Endothelial cell of hepatic sinusoid (primary cell): ENCODE results near the gene INKA2.
"Not testable (repeated sequence)": the region's sequence is repeated elsewhere in the genome, so short reads cannot be mapped to it uniquely, and the experiment has no call there.

Experiments
- in situ Hi-C: cut with HindIII; loops from 2 replicates; pipeline ENCODE4 v1.10.0; 2017; ENCODE audit warnings: low sequenced_read_pairs

The INKA2 gene

DNA sequence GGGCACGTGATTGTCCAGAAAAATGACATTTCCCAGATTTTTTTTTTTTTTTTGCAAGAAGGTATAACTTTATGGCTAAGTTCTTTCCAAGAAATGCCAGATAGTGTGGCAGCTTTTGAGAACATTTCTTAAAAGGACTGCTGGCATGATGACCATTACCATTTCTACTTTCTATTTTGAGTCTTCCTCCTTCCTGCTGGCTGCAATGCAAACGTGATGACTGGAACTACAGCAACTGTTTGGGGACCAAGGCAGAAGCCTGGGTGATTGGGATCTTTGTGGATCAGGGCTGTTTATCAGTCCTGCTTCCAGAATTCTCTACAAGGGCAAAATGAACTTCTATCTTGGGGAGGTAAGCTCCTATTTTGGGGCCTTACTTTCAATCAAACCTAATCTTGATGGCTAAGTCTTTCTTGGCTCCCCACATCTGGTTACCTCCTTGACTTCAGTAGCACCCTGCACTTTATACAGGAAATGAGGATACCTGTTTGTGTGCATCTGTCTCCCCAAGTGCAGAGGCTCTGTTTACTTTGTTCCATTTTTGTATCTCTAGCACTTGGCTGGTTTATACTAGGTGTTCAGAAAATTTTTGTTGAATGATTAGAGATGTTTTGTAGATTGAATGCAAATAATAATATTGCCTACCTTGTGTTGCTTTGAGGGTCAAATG lies 12.8 kb upstream of the INKA2 start:
- in situ Hi-C loops, result no loop called here

- in situ Hi-C loops, result no loop called here
These were observed 11.7 kb upstream of the INKA2 start for GRCh38 chr1:111750856-111751255.

DNA sequence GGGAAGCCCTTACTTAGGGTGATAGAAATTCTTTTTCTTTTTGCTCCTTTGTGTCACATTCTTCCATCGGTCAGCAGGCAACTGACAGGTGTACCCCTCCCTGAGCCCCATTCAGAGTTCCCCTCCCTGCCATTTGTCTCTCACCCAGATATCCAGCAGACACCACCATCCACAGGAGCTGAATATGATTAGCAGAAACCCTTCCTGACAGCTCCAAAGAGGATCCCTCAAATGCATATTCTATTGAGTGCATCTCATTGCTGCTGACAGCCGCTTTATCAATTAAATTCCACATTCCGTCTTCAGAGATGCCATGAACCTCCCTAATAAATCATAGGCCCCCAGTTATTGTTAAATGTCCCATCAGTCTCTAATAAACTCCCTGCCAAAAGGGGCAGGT lies 10.4 kb upstream of the INKA2 start:
- in situ Hi-C loops, result no loop called here

DNA sequence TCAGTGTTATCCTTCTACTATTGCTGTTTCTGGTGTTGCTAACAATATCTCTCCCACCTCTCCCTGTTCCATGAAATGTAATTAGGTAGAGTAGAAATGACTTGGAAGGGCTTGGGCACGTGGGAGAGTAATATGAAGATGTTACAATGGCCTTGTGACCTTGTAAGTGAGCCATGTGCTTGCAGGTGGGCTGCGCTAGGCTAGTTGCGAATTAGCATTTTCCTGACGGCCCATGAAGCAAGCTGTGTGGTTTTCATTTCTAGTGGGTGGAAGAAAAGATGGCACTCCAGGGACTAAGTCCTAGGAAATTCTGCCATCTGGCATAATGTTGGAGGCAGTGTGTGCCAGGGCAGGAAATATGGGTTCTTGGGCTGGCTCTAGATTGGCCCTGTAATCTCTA lies 8.8 kb upstream of the INKA2 start:
- in situ Hi-C loops, result no loop called here

GRCh38 chr1:111747282-111747734 lies 8.1 kb upstream of the INKA2 start:
- in situ Hi-C loops, result no loop called here

DNA sequence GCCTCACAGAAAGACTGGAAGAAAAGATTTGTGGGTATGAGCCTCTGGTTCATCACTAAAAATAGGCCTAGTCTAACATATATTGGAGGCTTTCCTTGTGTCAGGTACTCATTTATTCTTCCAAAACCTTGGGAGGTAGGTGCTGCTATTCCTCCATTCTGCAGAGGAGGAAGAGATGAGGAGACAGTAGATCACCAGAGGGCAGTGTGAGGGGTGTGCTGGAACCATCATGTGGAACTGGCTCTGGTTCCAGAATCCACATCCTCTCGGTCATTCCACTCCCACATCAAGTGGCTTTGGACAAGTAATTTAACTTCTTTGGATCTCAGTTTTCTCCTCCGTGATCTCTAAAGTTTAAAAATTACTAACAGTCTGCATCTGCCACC lies 7.4 kb upstream of the INKA2 start:
- in situ Hi-C loops, result no loop called here

GRCh38 chr1:111745675-111746613 lies 6.7 kb upstream of the INKA2 start:
- in situ Hi-C loops, result no loop called here

- in situ Hi-C loops, result no loop called here
These were observed 4.5 kb upstream of the INKA2 start for GRCh38 chr1:111743679-111744101.

DNA sequence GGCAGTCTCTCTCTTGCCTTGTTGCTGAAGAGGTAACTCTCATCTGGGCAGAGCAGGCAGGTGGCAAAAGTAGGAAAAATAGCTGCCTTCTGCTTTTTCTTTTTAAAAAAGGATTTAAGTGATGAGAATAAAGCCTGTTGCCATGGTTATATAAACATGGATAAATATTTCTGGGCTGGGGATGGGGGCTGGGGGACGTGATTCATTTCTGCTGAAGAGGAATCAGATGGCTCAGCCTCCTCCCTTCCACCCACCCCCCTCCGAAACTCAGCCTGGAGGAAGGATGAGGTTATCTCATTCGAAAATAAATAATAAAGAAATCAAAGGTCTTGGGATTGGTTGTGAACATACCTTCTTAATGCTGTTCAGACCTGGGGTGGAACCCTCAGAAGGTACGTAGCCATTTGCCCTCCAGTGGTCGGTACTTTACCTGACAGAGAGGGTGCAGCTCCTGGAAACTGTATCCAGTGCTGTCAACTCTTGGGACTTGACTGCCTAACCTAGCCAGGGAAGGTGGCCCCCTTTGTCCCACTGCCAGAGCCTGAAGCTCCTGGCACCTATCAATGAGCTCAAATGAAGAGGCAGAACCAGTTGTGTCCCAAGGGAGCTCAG lies 3.8 kb upstream of the INKA2 start:
- in situ Hi-C loops, result no loop called here

DNA sequence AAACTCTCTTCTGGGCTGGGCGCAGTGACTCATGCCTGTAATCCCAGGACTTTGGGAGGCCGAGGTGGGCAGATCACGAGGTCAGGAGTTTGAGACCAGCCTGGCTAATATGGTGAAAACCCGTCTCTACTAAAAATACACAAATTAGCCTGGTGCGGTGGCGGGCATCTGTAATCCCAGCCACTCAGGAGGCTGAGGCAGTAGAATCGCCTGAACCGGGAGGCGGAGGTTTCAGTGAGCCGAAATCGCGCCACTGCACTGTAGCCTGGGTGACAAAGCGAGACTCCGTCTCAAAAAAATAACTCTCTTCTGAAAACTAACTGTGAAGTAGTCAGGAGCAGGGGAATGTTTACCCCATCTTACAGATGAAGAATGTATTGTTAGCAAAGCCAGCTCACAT lies 3.1 kb upstream of the INKA2 start:
- in situ Hi-C loops, result not testable (repeated sequence)

DNA sequence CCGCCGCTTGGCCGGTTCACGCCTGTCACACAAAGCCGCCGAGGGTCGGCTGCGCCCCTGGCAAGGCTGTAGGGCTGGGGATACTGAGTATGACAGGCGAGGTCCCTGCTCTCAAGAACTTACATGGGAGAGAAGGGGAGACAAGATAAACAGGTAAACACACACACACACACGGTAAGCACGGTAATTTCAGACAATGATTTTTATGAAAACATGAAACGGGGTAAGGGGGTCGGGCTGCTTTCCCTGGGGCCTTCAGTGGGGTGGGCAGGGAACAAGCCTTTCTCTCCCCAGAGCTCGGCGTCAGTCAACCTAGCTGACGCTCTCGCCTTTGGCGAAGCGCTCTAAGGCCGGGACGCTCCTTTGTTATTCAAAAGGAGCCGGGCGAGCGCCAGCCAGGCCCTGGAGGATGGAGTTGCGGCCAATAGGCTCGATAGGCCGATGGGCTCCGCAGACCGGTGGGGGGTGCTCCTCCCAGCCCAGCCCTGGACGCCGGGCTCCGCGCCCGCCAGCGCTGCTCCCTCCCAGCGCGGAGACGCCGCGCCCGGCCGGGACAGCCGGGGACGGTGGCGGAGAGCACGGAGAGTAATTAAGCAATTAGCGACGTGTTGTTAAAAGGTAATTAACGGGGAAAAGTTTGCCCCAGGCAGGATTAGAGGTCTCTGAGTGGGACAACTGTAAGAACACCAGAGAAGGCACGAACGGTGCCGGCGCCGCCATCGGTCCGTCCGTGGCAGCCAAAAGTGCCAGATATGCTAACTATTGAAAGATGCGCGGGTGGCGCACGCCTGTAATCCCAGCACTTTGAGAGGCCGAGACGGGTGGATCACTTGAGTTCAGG lies 950 bp upstream of the INKA2 start:
- in situ Hi-C loops, result no loop called here

DNA sequence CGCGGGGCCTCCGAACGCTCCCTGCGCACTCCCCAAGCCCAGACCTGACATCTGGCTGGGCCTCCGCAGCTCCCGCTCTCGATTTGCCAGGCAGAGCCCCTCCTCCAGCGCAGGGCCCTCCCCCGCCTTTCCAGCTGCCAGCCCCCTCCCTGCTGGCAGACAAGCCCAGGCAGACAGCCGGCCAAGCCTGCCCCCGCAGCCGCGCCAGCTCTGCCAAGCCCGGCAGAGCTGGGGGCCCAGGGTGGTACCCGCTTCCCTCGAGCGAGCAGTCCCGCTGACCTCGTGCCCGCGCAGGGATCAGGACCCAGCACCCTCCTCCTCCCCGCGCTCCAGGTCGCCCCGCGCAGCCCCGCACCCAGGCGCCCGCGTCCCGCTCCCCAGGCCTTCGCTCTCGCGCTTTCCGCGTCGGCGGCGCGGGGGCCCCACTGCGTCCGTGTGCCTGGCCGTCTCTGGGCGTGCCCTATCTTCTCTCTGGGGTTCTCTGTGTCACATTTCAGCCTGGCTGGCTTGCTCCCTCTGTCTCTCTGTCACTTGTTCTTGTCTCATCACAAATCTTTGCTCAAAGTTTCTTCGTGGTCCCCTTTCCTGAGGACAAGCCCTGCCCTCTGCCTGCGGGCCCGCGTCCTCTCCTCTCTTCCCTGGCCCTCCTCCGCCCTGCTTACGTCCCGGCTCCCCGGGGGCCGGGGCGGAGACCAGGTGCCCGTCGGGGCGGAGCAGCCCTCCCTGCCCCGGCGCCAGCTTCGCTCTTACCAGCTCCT lies 580 bp downstream of the INKA2 start:
- in situ Hi-C loops, result no loop called here

GRCh38 chr1:111738133-111738435 lies 1.1 kb downstream of the INKA2 start:
- in situ Hi-C loops, result no loop called here

GRCh38 chr1:111737216-111738132 lies 1.7 kb downstream of the INKA2 start:
- in situ Hi-C loops, result no loop called here

DNA sequence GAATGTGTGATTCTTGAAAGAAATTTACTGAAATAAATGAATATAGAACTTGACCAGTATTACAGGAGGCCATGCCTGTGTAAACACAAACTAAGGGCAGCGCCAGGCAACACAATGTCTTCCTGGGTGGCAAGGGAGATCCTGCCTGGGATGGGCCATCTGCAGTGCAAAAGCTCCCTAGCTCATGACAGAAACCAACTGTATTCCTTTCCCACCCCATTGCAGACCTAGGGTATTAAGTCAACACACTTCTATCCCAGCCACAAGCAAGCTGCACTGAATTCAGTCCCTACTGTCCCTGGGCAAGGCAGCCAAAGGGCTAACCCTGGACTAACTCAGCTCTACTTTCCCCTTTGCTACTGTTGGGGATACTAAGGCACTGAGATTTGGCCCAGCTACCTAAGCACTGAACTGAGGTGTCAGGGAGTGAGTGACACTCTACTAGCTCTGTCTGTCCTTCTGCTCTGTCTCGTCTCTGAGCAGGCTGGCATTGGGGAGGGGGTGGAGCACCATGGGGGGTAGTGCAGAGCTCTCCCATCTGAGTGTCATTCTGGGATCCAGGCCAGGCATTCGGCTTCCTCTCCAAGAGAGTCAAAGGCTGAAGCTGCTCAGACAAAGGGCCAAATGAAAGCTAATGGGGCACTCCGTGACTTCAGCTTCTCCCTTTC lies 2.5 kb downstream of the INKA2 start:
- in situ Hi-C loops, result no loop called here

DNA sequence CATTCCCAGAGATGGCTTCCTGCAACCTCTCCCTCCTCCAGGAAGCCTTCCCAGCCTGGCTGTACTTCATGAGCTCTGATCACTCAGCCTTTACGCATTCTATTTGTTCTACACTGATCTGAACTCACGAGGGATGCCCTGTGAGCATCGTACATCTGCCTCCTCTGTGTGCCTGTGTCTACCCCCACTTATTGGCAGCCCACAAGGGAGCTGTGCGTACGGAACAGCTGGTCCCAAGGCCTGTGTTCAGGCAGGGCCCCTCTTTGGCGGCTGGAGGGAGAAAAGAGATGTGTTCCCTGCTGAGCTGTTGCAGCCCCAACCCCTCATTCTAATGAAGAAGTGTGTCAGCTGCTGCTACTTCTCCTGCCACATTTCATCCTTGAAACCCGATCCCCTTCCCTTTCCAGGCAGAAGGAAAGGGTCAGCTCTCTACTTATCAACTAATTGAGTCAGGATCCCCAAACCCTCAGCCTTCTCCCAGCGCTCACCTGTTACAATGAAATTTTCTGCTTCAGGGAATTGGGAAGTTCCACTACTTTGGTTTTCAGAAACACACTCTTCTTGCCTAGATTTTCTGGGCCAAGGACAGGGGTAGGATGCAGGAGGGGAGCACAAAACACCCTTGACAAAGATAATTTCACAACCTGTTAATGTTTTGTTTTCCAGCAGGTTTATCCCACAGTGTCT lies 3.2 kb downstream of the INKA2 start:
- in situ Hi-C loops, result no loop called here

- in situ Hi-C loops, result no loop called here
These were observed 3.9 kb downstream of the INKA2 start for GRCh38 chr1:111735321-111735720.

DNA sequence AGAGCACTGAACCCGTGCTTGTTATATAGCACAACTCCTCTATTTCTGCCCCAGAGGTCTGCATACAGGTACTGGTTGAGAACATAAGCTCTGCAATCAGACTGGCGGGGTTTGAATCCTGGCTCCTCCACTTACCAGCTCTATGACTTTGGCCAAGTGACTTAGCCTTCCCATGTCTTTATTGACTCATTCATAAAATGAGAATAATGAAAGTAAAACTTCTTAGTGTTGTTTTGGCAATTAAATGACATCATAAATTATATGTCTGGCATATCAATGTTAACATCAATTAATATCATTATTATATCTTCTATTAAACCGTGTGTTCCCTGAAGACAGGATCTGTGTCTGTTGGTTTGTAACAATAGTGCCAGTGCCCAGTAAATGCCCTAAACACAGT lies 4.3 kb downstream of the INKA2 start:
- in situ Hi-C loops, result no loop called here
